Keratinocyte (primary cell): ENCODE data around the gene DSG1. TPM values are rescaled to one million over a fixed set of nuclear protein-coding genes. Genes with fewer than 3 reads are reported as not detected.

Source experiments
- DNase-seq: peaks from one replicate; pipeline ENCODE4 v3.0.0-alpha.2; 2011; ENCODE audit warnings: low read depth, missing footprints, low spot score
- FAIRE-seq: peaks from 2 replicates; lab custom pipeline; 2011; peaks lifted over from hg19 to GRCh38; lab: Jason Lieb, UNC
- H2AFZ ChIP-seq: 2 replicates; pipeline ENCODE4 v1.6.0; 2012; ENCODE audit warnings: low read length, control low read depth, inconsistent platforms; ENCODE audit not compliant: control insufficient read depth
- H3K27ac ChIP-seq: 2 replicates; pipeline ENCODE4 v1.5.1; 2011; ENCODE audit warnings: low read length; ENCODE audit not compliant: control insufficient read depth, insufficient read depth
- H3K27me3 ChIP-seq: 3 replicates; pipeline ENCODE4 v1.6.0; 2011; ENCODE audit warnings: low read length; ENCODE audit not compliant: control insufficient read depth, insufficient read depth; ENCODE audit errors: extremely low read depth
- H3K36me3 ChIP-seq, 2 experiments: 2 replicates in 1 of 2; 3 replicates in 1 of 2; pipeline ENCODE4 v1.5.1; 2011; ENCODE audit warnings: low read length in 2 of 2, mild to moderate bottlenecking in 1 of 2; ENCODE audit not compliant: control insufficient read depth in 2 of 2, insufficient read depth in 2 of 2; ENCODE audit errors: extremely low read depth in 1 of 2
- H3K4me1 ChIP-seq: 3 replicates; pipeline ENCODE4 v1.5.1; 2011; ENCODE audit warnings: low read length; ENCODE audit not compliant: control insufficient read depth, insufficient read depth; ENCODE audit errors: extremely low read depth
- H3K4me2 ChIP-seq: 3 replicates; pipeline ENCODE4 v1.6.0; 2011; ENCODE audit warnings: low read depth, low read length; ENCODE audit not compliant: control insufficient read depth, insufficient read depth; ENCODE audit errors: extremely low read depth
- H3K4me3 ChIP-seq, 3 experiments: fragments of 200-600 bp in 1 of 3; sonication (generic) in 1 of 3; 2 replicates in 2 of 3; 3 replicates in 1 of 3; pipeline ENCODE4 v1.5.1; 2011 to 2016; ENCODE audit warnings: low read length in 3 of 3, mild to moderate bottlenecking in 3 of 3, control low read depth in 2 of 3, inconsistent platforms in 1 of 3, low read depth in 1 of 3, mixed read lengths in 1 of 3, mixed run types in 1 of 3, moderate library complexity in 1 of 3; ENCODE audit not compliant: control insufficient read depth in 2 of 3, insufficient read depth in 2 of 3; ENCODE audit errors: extremely low read depth in 1 of 3
- H3K79me2 ChIP-seq: 2 replicates; pipeline ENCODE4 v1.6.0; 2012; ENCODE audit warnings: low read length; ENCODE audit not compliant: control insufficient read depth, insufficient read depth
- H3K9ac ChIP-seq: 3 replicates; pipeline ENCODE4 v1.6.0; 2011; ENCODE audit warnings: low read length; ENCODE audit not compliant: control insufficient read depth, insufficient read depth; ENCODE audit errors: extremely low read depth
- H3K9me1 ChIP-seq: 3 replicates; pipeline ENCODE4 v1.6.0; 2011; ENCODE audit warnings: low read length; ENCODE audit not compliant: control insufficient read depth, insufficient read depth; ENCODE audit errors: extremely low read depth
- H3K9me3 ChIP-seq: 2 replicates; pipeline ENCODE4 v1.5.1; 2012; ENCODE audit warnings: low read depth, low read length; ENCODE audit not compliant: control insufficient read depth
- H4K20me1 ChIP-seq: 3 replicates; pipeline ENCODE4 v1.6.0; 2011; ENCODE audit warnings: low read length; ENCODE audit not compliant: control insufficient read depth, insufficient read depth; ENCODE audit errors: extremely low read depth
- CTCF ChIP-seq, 3 experiments: IDR thresholded peaks in 1 of 3; conservative IDR thresholded peaks in 1 of 3; optimal IDR thresholded peaks in 1 of 3; 2 replicates in 2 of 3; 3 replicates in 1 of 3; pipeline versions ENCODE3 to v1.5.1; 2011; ENCODE audit warnings: low read length in 3 of 3, mild to moderate bottlenecking in 3 of 3, moderate library complexity in 2 of 3, control low read depth in 1 of 3, inconsistent platforms in 1 of 3; ENCODE audit not compliant: insufficient read depth in 2 of 3; ENCODE audit errors: extremely low read depth in 1 of 3
- EZH2 ChIP-seq: IDR thresholded peaks from one replicate; pipeline ENCODE4 v1.6.1; 2012; ENCODE audit warnings: inconsistent platforms, mild to moderate bottlenecking, low read length, moderate library complexity
- dilution Hi-C: fragments of 300-500 bp; cut with MboI; formaldehyde crosslinking; loops from one replicate; pipeline ENCODE4 v1.7.0; 2020; ENCODE audit warnings: low sequenced_read_pairs; ENCODE audit not compliant: extremely low pct_ligation_motif_present
- polyA plus RNA-seq, 5 experiments: library from polyadenylated mRNA; depleted of rRNA in 3 of 5; stranded (reverse) in 3 of 5; stranded (forward) in 1 of 5; unstranded in 1 of 5; fragments of >200 nt; gene quantifications; 1 replicate in 1 of 5; 2 replicates in 3 of 5; 3 replicates in 1 of 5; pipeline versions ENCODE4 v1.2.1 to v1.2.3, GENCODE V29; 2011 to 2012; ENCODE audit warnings: missing spikeins in 2 of 5, low read depth in 1 of 5, low replicate concordance in 1 of 5

Gene DSG1
- polyA plus RNA-seq, 1 donor (not counting 4 experiments of a cell fraction or from before 2014, with no cell fraction given), result 27.6 TPM

DNA sequence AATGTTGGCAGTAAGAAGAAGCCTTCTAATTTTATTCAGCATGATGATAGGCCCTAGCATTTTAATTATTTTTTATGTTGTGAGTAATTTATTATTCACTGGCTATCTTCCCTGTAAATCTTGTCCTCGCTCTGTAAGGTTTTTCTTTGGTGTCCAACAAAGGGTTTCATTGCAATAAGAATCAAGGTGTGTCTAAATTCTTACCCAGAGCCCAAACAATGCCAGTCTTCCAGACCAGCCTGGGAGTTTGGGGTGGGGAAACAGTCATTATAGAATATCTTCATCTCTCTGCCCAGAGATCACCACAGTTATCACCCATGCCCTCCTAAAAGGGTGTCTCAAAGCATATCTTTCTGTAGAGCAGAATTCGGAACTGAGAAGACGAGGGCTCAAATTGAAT is 58.5 kb downstream of the DSG1 start, which contains the start of gene DSG4:
TSS of gene DSG4 (plus strand) at position 301 of the 400 bp plus-strand sequence. CDS start 135 bp downstream, outside the sequence.
- TF ChIP-seq EZH2 (no peak), CTCF (optimal IDR thresholded peaks at IDR 0.05 in 1 of 3, IDR thresholded peaks at IDR 0.05 in 1 of 3, conservative IDR thresholded peaks at IDR 0.05 in 1 of 3; ENCODE audit: extremely low read depth in 1 of 3, insufficient read depth in 2 of 3, low read length in 3 of 3) (no peak)
- peaks cover 11% of the 10 kb centered on the region for H3K4me1 ChIP-seq
- H3K27ac ChIP-seq, result no peak within 1 kb of the TSS
- dilution Hi-C loops, result no loop called here
- no peaks in the 10 kb centered on the region for H3K9me3 ChIP-seq
- H3K79me2 ChIP-seq, result no peaks in the 10 kb centered on the region
- FAIRE-seq, result no peak
- no peak within 1 kb of the TSS for H2AFZ ChIP-seq
- DNase-seq, result no peak
- no peak within 1 kb of the TSS for H3K4me2 ChIP-seq
- H3K4me3 ChIP-seq, result no peak within 1 kb of the TSS
- H4K20me1 ChIP-seq, result no peaks in the 10 kb centered on the region
- H3K9ac ChIP-seq, result no peak within 1 kb of the TSS
- no peaks in the 10 kb centered on the region for H3K9me1 ChIP-seq
- H3K27me3 ChIP-seq, result no peaks in the 10 kb centered on the region
- H3K36me3 ChIP-seq, result no peaks in the 10 kb centered on the region

DNA sequence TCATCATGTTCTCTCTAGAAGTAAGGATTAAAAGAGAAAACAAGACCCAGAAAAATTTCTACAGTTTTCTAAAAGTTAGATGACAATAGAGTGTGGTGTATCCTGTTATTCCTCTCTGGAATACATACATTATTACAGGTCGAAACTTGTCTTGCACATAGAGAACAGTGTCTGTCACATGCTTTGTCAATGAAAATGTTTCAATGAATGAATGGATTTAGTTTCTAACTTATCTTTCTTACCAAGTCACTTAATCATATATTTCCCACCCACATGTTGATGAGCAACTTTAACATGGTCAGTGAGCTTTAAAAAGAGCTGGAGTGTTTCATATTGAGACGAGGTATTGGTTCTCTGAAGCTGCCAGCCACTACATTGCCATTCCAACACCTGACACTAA is 63.0 kb downstream of the DSG1 start:
- H3K27me3 ChIP-seq, result no peaks in the 10 kb centered on the region
- H3K9me3 ChIP-seq, result no peaks in the 10 kb centered on the region
- H3K79me2 ChIP-seq, result no peaks in the 10 kb centered on the region
- TF ChIP-seq CTCF (optimal IDR thresholded peaks at IDR 0.05 in 1 of 3, IDR thresholded peaks at IDR 0.05 in 1 of 3, conservative IDR thresholded peaks at IDR 0.05 in 1 of 3; ENCODE audit: extremely low read depth in 1 of 3, insufficient read depth in 2 of 3, low read length in 3 of 3) (no peak), EZH2 (no peak)
- no peak overlapping the region for H3K27ac ChIP-seq
- peak; percentile 7 for DNase-seq
- no peaks in the 10 kb centered on the region for H3K36me3 ChIP-seq
- H3K9ac ChIP-seq, result no peak overlapping the region
- no peak overlapping the region for H3K4me2 ChIP-seq
- H3K4me3 ChIP-seq, result no peak overlapping the region
- dilution Hi-C loops, result no loop called here
- H4K20me1 ChIP-seq, result no peaks in the 10 kb centered on the region
- no peaks in the 10 kb centered on the region for H3K9me1 ChIP-seq
- H3K4me1 ChIP-seq, result peaks cover 11% of the 10 kb centered on the region
- no peak overlapping the region for H2AFZ ChIP-seq
- no peak for FAIRE-seq
